ENCODE measurements around the gene NAALADL1.
"Not testable (repeated sequence)": the region's sequence is repeated elsewhere in the genome, so short reads cannot be mapped to it uniquely, and the experiment has no call there.

The NAALADL1 gene

DNA sequence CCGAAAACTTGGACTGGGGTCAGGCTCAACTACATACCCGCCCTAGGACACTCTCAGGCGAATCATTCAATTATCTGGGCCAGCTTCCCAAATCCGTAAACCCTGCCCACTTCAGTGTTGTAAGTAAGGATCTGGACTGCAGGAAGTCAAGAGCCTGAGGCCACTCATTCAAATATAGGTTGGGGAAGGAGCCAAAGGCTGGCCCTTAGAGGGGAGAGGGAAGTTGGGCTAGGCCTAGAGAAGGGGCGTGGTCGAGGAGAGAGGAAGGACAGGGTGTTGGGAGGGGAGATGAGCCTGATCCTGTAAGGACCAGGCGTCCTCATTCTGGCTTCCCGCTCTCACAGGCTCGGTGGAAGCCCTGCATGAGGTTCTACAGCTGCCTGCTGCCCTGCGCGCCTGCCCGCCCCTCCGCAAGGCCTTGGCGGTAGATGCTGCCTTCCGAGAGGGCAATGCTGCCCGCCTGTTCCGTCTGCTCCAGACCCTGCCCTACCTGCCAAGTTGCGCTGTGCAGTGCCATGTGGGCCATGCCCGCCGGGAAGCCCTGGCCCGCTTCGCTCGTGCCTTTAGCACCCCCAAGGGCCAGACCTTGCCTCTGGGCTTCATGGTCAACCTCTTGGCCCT lies 14.4 kb downstream of the NAALADL1 start:
- Histone ChIP-seq H3K4me3 (ENCODE audit: low read depth, low read length) (no peak overlapping the region), H3K27me3 (ENCODE audit: control insufficient read depth, insufficient read depth, low read length) (peaks cover 6% of the 10 kb centered on the region), H3K4me1 (ENCODE audit: control insufficient read depth, insufficient read depth, low read length) (no peaks in the 10 kb centered on the region), H3K9me3 (ENCODE audit: control insufficient read depth, insufficient read depth, low read length) (no peaks in the 10 kb centered on the region), H3K9ac (ENCODE audit: low read depth, low read length) (no peak overlapping the region), H3K36me3 (ENCODE audit: control insufficient read depth, insufficient read depth, low read length) (peaks cover 5% of the 10 kb centered on the region)

DNA sequence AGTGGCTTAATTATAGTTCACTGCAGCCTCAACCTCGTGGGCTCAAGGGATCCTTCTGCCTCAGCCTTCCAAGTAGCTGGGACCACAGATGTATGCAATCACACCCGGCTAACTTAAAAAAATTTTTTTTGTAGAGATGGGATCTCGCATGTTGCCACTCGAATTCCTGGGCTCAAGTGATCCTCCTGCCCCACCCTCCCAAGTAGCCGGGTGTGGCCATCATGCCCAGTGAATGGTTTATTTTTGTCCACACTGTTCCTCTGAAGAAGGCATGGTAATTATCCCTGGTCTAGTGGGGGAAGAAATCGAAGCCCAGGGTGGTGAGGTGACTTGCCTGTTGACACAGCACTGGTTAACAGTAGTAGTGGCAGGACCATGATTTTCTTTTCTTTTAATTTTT lies 15.5 kb downstream of the NAALADL1 start:
- no peak overlapping the region for H3K4me3 ChIP-seq (ENCODE audit: low read depth, low read length)
- H3K36me3 ChIP-seq (ENCODE audit: control insufficient read depth, insufficient read depth, low read length), result peaks cover 5% of the 10 kb centered on the region
- no peaks in the 10 kb centered on the region for H3K27me3 ChIP-seq (ENCODE audit: control insufficient read depth, insufficient read depth, low read length)
- H3K4me1 ChIP-seq (ENCODE audit: control insufficient read depth, insufficient read depth, low read length), result no peaks in the 10 kb centered on the region
- no peaks in the 10 kb centered on the region for H3K9me3 ChIP-seq (ENCODE audit: control insufficient read depth, insufficient read depth, low read length)
- no peak overlapping the region for H3K9ac ChIP-seq (ENCODE audit: low read depth, low read length)

DNA sequence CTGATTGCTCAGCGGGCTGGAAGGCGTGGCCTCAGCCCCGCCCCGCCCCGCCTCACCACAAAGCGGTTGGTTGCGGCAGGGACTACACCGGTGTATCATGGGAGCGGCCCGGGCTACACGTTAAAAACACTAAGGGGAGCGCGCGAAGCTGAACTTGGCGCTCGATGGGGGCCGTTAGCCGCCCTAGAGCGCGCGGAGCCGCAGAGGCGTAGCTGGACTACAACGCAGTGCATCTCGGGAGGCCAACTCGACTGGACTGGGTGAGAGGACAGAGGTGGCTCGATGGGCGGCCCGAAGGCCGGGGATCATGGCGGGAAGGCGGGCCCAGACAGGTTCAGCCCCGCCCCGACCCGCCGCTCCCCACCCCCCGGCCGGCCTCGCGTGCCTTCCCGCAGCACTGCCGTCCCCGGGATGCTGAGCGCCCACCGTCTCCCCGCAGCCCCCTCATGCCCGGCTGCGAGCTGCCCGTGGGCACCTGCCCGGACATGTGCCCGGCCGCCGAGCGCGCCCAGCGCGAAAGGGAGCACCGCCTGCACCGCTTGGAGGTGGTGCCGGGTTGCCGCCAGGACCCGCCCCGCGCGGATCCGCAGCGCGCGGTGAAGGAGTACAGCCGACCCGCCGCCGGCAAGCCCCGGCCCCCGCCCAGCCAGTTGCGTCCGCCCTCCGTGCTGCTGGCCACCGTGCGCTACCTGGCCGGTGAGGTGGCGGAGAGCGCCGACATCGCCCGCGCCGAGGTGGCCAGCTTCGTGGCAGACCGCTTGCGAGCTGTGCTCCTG lies 17.3 kb downstream of the NAALADL1 start, which contains the start of gene SAC3D1:
Gene SAC3D1, plus strand, starts transcription at position 364 of the 776 bp plus-strand sequence. Its CDS starts 83 bp downstream, at position 447.
- peaks cover 2% of the 10 kb centered on the region for H3K36me3 ChIP-seq (ENCODE audit: control insufficient read depth, insufficient read depth, low read length)
- no peaks in the 10 kb centered on the region for H3K9me3 ChIP-seq (ENCODE audit: control insufficient read depth, insufficient read depth, low read length)
- peak within 1 kb of the TSS; percentile 70 for H3K9ac ChIP-seq (ENCODE audit: low read depth, low read length)
- peak within 1 kb of the TSS; percentile 78 for H3K4me3 ChIP-seq (ENCODE audit: low read depth, low read length)
- H3K4me1 ChIP-seq (ENCODE audit: control insufficient read depth, insufficient read depth, low read length), result no peaks in the 10 kb centered on the region
- H3K27me3 ChIP-seq (ENCODE audit: control insufficient read depth, insufficient read depth, low read length), result no peaks in the 10 kb centered on the region

DNA sequence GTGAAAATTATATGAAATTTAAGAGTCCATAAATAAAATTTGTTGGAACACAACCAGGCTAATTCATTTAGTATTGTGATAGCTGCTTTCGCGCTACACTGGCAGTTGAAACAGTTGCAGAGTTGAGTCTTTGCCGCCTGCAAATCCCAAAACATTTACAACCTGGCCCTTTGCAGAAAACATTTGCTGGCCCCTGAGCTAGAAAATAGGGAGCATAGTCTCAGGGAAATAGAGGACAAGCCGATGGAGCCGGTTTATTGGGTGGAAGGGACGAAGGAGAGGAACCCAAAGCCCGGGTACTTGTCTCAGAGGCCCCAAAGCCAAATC lies 17.9 kb downstream of the NAALADL1 start:
- Histone ChIP-seq H3K9ac (ENCODE audit: low read depth, low read length) (no peak overlapping the region), H3K27me3 (ENCODE audit: control insufficient read depth, insufficient read depth, low read length) (no peaks in the 10 kb centered on the region), H3K9me3 (ENCODE audit: control insufficient read depth, insufficient read depth, low read length) (no peaks in the 10 kb centered on the region), H3K4me3 (ENCODE audit: low read depth, low read length) (peak overlapping the region; percentile 78), H3K36me3 (ENCODE audit: control insufficient read depth, insufficient read depth, low read length) (no peaks in the 10 kb centered on the region), H3K4me1 (ENCODE audit: control insufficient read depth, insufficient read depth, low read length) (no peaks in the 10 kb centered on the region)

DNA sequence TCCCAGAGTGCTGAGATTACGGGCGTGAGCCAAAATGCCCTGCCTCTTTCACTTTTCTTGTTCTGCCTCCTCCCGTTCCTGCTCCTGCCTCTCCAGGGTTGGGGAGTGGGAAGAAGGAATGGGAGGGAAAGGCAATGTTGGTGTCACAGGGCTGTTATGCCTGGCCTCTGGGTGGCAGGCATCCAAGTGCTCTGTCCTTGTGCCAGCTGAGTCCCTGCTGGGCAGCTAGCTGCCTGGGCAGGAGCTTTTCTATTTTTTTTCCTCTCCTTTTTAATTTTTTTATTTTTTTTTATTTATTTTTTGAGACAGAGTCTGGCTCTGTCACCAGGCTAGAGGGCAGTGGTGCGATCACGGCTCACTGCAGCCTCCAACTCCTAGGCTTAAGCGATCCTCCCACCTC lies 21.4 kb downstream of the NAALADL1 start:
- Histone ChIP-seq H3K4me3 (ENCODE audit: low read depth, low read length) (no peak overlapping the region), H3K4me1 (ENCODE audit: control insufficient read depth, insufficient read depth, low read length) (no peaks in the 10 kb centered on the region), H3K36me3 (ENCODE audit: control insufficient read depth, insufficient read depth, low read length) (peaks cover 4% of the 10 kb centered on the region), H3K9me3 (ENCODE audit: control insufficient read depth, insufficient read depth, low read length) (no peaks in the 10 kb centered on the region), H3K9ac (ENCODE audit: low read depth, low read length) (no peak overlapping the region), H3K27me3 (ENCODE audit: control insufficient read depth, insufficient read depth, low read length) (no peaks in the 10 kb centered on the region)

DNA sequence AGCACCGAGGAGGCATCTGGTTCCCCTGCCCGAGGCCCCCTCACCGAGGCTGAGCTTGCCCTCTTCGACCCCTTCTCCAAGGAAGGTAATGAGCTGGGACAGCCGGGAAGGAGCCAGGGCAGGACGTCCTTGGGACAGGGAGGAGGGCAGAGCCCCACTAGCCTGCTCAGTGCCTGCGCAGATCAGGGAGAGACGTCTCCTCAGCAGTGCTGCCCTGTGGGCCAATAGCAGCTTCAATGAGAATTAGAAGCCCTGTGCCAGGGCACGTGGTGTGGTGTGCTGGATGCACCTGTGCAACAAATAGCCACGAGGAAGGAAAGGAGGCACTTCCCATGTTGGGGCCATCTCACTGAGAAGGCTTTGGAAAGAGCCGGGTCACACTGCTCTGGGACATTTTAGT lies 22.8 kb downstream of the NAALADL1 start:
- no peaks in the 10 kb centered on the region for H3K9me3 ChIP-seq (ENCODE audit: control insufficient read depth, insufficient read depth, low read length)
- H3K36me3 ChIP-seq (ENCODE audit: control insufficient read depth, insufficient read depth, low read length), result peaks cover 4% of the 10 kb centered on the region
- no peaks in the 10 kb centered on the region for H3K27me3 ChIP-seq (ENCODE audit: control insufficient read depth, insufficient read depth, low read length)
- no peak overlapping the region for H3K9ac ChIP-seq (ENCODE audit: low read depth, low read length)
- H3K4me1 ChIP-seq (ENCODE audit: control insufficient read depth, insufficient read depth, low read length), result no peaks in the 10 kb centered on the region
- H3K4me3 ChIP-seq (ENCODE audit: low read depth, low read length), result no peak overlapping the region

DNA sequence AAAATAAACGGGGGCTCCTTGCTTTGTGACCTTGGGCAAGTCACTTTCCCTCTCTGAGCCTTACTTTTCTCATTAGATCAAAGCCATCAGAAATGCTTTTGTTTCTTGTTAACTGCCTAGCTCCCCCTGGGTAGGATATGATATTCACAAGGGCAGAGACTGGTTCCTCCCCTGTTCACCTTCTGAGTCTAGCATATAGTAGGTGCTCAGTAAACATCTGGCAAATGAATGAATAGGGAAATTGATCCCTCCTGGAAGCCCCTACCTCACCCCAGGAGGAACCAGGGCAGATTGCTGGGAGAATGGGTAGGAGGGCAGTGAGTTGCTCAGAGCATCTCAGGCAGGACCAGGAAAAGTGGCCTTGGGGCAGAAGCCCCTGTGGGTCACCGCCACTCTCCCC lies 23.9 kb downstream of the NAALADL1 start:
- Histone ChIP-seq H3K9me3 (ENCODE audit: control insufficient read depth, insufficient read depth, low read length) (no peaks in the 10 kb centered on the region), H3K9ac (ENCODE audit: low read depth, low read length) (no peak overlapping the region), H3K27me3 (ENCODE audit: control insufficient read depth, insufficient read depth, low read length) (no peaks in the 10 kb centered on the region), H3K36me3 (ENCODE audit: control insufficient read depth, insufficient read depth, low read length) (peaks cover 4% of the 10 kb centered on the region), H3K4me3 (ENCODE audit: low read depth, low read length) (no peak overlapping the region), H3K4me1 (ENCODE audit: control insufficient read depth, insufficient read depth, low read length) (no peaks in the 10 kb centered on the region)

DNA sequence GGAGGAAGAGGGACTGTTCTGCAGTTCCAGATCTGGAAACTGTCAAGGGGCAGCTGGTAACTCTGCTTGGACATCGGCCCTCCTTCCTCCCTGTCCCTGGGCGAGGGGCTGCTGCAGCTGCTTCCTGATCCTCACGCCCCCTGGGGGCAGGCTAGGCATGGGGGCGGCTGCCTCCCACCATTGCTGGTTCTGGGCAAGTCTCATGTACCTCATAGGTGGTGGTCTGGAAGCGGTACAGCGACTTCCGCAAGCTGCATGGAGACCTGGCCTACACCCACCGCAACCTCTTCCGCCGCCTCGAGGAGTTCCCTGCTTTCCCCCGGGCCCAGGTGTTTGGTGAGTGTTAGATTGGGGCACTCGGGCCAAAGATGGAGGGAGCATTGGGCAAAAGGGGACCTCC lies 26.1 kb downstream of the NAALADL1 start:
- Histone ChIP-seq H3K9me3 (ENCODE audit: control insufficient read depth, insufficient read depth, low read length) (no peaks in the 10 kb centered on the region), H3K36me3 (ENCODE audit: control insufficient read depth, insufficient read depth, low read length) (peaks cover 4% of the 10 kb centered on the region), H3K4me1 (ENCODE audit: control insufficient read depth, insufficient read depth, low read length) (no peaks in the 10 kb centered on the region), H3K27me3 (ENCODE audit: control insufficient read depth, insufficient read depth, low read length) (no peaks in the 10 kb centered on the region), H3K4me3 (ENCODE audit: low read depth, low read length) (no peak overlapping the region), H3K9ac (ENCODE audit: low read depth, low read length) (no peak overlapping the region)

DNA sequence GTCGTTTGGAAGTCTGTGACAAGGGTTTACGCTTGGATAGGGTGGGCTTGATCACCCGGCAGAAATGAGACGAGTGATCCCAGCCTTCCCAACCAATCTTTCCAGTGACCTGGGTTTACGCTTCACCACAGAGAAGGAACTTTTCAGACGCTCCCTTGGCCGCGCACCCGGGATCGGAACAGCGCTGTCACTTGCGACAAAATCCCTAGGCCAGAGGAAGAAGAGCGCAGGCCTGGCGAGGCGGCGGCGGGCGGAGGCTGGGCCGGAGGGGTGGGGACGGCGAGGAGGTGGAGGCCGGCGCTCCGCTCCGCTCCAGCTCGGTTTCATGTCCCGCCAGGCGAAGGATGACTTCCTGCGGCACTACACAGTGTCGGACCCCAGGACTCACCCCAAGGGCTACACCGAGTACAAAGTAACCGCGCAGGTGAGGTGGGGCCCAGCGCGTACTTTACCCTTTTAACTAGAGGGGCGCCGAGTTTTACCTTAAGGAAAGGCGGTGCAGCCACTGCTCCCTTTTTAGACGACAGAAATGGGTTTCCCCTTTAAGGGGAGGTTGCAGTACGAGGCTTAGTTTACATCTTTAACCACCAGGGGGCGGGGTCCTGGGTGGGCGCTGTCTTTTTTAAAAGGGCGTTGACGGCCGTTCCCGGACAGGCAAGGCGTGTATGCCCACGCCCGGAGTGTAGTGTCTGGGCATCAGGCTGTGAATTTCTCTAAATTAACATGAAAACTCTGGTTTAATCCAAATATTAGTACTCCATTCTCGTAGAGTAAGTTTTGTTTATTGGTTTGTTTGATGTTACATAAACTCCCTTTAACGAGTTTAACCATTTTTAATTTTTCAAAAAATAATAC lies 30.9 kb downstream of the NAALADL1 start, which contains the start of gene SNX15:
Gene SNX15, plus strand, starts transcription at position 227 of the 855 bp plus-strand sequence. Its CDS starts 99 bp downstream, at position 326.
- peak within 1 kb of the TSS; percentile 54 for H3K9ac ChIP-seq (ENCODE audit: low read depth, low read length)
- no peaks in the 10 kb centered on the region for H3K9me3 ChIP-seq (ENCODE audit: control insufficient read depth, insufficient read depth, low read length)

DNA sequence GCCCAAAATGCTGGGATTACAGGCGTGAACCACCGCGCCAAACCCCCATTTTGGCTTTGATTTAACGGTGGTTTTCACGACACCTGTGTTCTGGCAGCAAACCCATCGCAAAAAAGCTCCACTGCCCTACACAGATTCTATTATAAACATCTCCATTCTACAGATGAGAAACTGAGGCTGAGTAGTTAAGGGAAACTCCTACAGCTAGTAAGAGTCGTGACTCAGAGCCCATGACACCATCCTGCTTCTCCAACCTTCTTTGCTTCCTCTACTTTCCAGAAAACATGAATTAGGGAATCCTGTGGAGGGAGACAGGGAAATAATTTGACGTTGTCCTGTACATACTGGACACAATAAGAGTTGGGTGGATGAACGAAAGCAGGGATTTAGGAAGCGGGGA lies 31.5 kb downstream of the NAALADL1 start:
- Histone ChIP-seq H3K9me3 (ENCODE audit: control insufficient read depth, insufficient read depth, low read length) (no peaks in the 10 kb centered on the region), H3K9ac (ENCODE audit: low read depth, low read length) (peak overlapping the region; percentile 2), H3K4me3 (ENCODE audit: low read depth, low read length) (peak overlapping the region; percentile 69), H3K4me1 (ENCODE audit: control insufficient read depth, insufficient read depth, low read length) (peaks cover 4% of the 10 kb centered on the region), H3K27me3 (ENCODE audit: control insufficient read depth, insufficient read depth, low read length) (no peaks in the 10 kb centered on the region), H3K36me3 (ENCODE audit: control insufficient read depth, insufficient read depth, low read length) (no peaks in the 10 kb centered on the region)

More for the DNA sequence above, 30.9 kb downstream of the NAALADL1 start, which contains the start of gene SNX15:
- Histone ChIP-seq H3K4me1 (ENCODE audit: control insufficient read depth, insufficient read depth, low read length) (peaks cover 4% of the 10 kb centered on the region), H3K4me3 (ENCODE audit: low read depth, low read length) (peak within 1 kb of the TSS; percentile 69), H3K27me3 (ENCODE audit: control insufficient read depth, insufficient read depth, low read length) (no peaks in the 10 kb centered on the region), H3K36me3 (ENCODE audit: control insufficient read depth, insufficient read depth, low read length) (peaks cover 3% of the 10 kb centered on the region)

DNA sequence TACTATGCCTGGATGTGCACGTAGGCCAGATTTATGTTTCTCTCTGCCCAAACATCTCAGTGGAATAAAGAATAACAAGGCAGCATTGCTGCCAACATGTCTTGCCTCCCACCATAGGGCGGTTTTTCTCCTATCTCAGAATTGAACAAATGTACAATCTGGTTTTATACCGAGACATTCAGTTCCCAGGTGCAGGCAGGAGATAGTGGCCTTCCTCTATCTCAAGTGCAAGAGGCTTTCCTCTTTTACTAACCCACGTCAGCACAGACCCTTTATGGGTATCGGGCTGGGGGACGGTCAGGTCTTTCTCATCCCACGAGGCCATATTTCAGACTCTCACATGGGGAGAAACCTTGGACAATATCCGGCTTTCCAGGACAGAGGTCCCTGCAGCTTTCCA lies 34.9 kb downstream of the NAALADL1 start:
- not testable (repeated sequence) for H3K4me3 ChIP-seq (ENCODE audit: low read depth, low read length); H3K4me1 ChIP-seq (ENCODE audit: control insufficient read depth, insufficient read depth, low read length); H3K9ac ChIP-seq (ENCODE audit: low read depth, low read length); H3K36me3 ChIP-seq (ENCODE audit: control insufficient read depth, insufficient read depth, low read length); H3K9me3 ChIP-seq (ENCODE audit: control insufficient read depth, insufficient read depth, low read length); H3K27me3 ChIP-seq (ENCODE audit: control insufficient read depth, insufficient read depth, low read length)
